ENCODE results near the gene TAF6L. TPM values are rescaled to one million over a fixed set of nuclear protein-coding genes. Genes with fewer than 3 reads are reported as not detected.
"Not testable (repeated sequence)": the region's sequence is repeated elsewhere in the genome, so short reads cannot be mapped to it uniquely, and the experiment has no call there.

The TAF6L gene
- total RNA-seq, 6 experiments from 2014 or later: 11.9 to 19.3 (median 16.0) TPM

DNA sequence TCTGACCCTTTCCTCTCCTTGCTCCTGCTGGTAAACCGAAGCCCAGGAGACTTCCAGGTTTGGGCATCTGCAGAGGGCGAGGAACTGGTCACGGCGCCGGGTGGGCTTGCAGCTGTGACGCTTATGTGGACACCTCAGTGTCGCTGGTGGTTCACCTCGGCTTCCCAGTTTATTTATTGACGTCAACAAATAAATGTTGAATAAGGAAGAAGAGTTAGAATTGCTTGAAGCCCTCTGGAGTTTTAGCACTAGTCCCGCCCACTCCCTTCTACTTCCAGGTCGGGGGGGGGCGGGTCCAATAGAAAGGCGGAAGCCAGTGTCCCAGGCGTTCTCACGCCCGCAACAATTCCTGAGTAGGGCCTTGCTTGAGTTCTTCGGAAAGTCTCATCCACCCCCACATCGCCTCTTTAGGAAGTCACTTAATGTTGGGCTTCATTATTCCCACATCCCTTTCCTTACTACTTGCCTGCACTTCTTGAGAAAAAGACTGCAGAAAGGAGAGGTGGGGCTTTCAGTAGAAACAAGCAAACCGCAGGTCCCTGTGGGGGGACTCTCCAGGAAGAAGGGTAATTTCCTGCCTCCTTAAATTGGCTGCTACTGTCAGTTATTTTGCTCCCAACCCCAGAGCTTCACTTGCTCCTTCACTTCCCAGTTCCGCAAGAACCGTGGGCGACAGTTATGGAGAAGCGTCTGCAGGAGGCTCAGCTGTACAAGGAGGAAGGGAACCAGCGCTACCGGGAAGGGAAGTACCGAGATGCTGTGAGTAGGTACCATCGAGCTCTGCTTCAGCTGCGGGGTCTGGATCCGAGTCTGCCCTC lies 42.8 kb upstream of the TAF6L start, which contains the start of gene TTC9C:
Gene TTC9C, plus strand, starts transcription at position 316 of the 818 bp plus-strand sequence. Its CDS starts 363 bp downstream, at position 679.
- peak; percentile 65 for TF ChIP-seq POLR2A (IDR thresholded peaks at IDR 0.05)
- TF ChIP-seq, protein P1, sequence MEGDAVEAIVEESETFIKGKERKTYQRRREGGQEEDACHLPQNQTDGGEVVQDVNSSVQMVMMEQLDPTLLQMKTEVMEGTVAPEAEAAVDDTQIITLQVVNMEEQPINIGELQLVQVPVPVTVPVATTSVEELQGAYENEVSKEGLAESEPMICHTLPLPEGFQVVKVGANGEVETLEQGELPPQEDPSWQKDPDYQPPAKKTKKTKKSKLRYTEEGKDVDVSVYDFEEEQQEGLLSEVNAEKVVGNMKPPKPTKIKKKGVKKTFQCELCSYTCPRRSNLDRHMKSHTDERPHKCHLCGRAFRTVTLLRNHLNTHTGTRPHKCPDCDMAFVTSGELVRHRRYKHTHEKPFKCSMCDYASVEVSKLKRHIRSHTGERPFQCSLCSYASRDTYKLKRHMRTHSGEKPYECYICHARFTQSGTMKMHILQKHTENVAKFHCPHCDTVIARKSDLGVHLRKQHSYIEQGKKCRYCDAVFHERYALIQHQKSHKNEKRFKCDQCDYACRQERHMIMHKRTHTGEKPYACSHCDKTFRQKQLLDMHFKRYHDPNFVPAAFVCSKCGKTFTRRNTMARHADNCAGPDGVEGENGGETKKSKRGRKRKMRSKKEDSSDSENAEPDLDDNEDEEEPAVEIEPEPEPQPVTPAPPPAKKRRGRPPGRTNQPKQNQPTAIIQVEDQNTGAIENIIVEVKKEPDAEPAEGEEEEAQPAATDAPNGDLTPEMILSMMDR (IDR thresholded peaks at IDR 0.05): no peak
- ATAC-seq: peak; percentile 65 to 76 (median 66)
- Histone ChIP-seq H3K4me3 (peak within 1 kb of the TSS; percentile 83 to 93 (median 84)), H3K9me3 (no peaks in the 10 kb centered on the region), H3K27me3 (no peaks in the 10 kb centered on the region), H3K4me1 (peaks cover 0 to 31% (median 14%) of the 10 kb centered on the region in 4 donors), H3K36me3 (peaks cover 0 to 22% (median 3%) of the 10 kb centered on the region in 4 donors), H3K27ac (peak within 1 kb of the TSS; percentile 79 to 90 (median 88))
- intact Hi-C loops (cut with DNase I): no loop called here
- DNase-seq: peak; percentile 86 to 88 (median 87)
- WGBS (ENCODE audit: insufficient coverage, low coverage, low lambda C conversion rate, missing lambda C conversion rate): 1% methylated on average over 27 of the region's 29 CpGs

DNA sequence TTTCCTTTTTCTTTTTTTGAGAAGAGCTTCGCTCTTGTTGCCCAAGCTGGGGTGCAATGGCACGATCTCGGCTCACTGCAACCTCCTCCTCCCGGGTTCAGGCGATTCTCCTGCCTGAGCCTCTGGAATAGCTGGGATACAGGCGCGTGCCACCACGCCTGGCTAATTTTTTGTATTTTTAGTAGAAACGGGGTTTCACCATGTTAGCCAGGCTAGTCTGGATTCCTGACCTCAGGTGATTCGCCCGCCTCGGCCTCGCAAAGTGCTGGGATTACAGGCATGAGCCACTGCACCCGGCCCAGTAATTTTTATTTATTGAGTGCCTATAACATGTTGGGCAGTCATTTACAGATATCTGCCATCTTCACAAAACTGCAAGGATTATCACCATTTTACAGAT lies 41.1 kb upstream of the TAF6L start:
- H3K4me1 ChIP-seq: peaks cover 0 to 20% (median 10%) of the 10 kb centered on the region in 4 donors
- DNase-seq; H3K4me3 ChIP-seq; H3K27me3 ChIP-seq; H3K9me3 ChIP-seq; ATAC-seq; intact Hi-C loops (cut with DNase I); H3K27ac ChIP-seq: not testable (repeated sequence)
- 88% methylated on average over 8 of the region's 14 CpGs for WGBS (ENCODE audit: insufficient coverage, low coverage, low lambda C conversion rate, missing lambda C conversion rate)
- H3K36me3 ChIP-seq: peaks cover 0 to 30% (median 7%) of the 10 kb centered on the region in 4 donors

DNA sequence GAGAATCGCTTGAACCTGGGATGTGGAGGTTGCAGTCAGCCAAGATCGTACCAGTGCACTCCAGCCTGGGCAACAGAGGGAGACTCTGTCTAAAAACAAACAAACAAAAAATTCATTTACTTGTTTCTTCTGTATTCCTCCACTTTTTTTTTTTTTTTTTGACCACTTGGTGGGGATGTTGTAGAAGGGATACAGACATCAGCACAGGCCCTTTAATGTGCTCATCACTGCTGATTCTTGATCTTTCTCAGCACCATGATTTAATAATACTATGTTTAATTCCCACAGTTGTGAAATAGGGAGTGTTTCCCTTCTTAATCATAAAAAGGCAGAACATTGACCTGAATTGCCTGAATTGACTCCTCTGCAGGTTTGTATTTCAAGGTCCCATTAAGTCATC lies 38.4 kb upstream of the TAF6L start:
- TF ChIP-seq, protein P1 (IDR thresholded peaks at IDR 0.05): peak in 2 of 4 donors; percentile 14 to 17
- no peak for TF ChIP-seq POLR2A (IDR thresholded peaks at IDR 0.05)
- peaks cover 0 to 17% (median 9%) of the 10 kb centered on the region in 4 donors for H3K4me1 ChIP-seq
- no peak overlapping the region for H3K27ac ChIP-seq
- no peaks in the 10 kb centered on the region for H3K27me3 ChIP-seq
- no peak for ATAC-seq
- DNase-seq: no peak
- no peak overlapping the region for H3K4me3 ChIP-seq
- peaks cover 0 to 51% (median 15%) of the 10 kb centered on the region in 4 donors for H3K36me3 ChIP-seq
- H3K9me3 ChIP-seq: no peaks in the 10 kb centered on the region
- intact Hi-C loops (cut with DNase I): no loop called here
- WGBS (ENCODE audit: insufficient coverage, low coverage, low lambda C conversion rate, missing lambda C conversion rate): 65% methylated on average over 2 of the region's 2 CpGs

DNA sequence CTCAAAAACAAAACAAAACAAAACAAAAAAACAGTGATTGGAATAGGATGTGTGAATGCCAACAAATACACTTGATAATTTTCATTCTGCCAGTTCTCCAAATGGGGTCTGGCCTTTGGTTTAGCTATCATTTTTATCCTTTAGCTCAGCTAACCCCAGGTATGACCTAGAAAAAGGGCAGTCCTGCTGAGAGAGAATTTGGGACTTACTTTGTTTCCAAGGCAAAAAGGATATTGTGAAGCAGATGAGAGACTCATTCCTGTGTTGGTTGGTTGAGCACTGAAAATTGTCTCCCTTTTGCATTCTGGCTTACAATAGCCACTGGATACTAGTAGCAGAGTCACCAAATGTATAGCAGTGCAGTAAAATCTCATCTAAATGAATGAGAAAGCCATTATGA lies 34.0 kb upstream of the TAF6L start:
- TF ChIP-seq, protein P1 (IDR thresholded peaks at IDR 0.05): no peak
- TF ChIP-seq POLR2A (IDR thresholded peaks at IDR 0.05): no peak
- no peak for DNase-seq
- no peaks in the 10 kb centered on the region for H3K9me3 ChIP-seq

DNA sequence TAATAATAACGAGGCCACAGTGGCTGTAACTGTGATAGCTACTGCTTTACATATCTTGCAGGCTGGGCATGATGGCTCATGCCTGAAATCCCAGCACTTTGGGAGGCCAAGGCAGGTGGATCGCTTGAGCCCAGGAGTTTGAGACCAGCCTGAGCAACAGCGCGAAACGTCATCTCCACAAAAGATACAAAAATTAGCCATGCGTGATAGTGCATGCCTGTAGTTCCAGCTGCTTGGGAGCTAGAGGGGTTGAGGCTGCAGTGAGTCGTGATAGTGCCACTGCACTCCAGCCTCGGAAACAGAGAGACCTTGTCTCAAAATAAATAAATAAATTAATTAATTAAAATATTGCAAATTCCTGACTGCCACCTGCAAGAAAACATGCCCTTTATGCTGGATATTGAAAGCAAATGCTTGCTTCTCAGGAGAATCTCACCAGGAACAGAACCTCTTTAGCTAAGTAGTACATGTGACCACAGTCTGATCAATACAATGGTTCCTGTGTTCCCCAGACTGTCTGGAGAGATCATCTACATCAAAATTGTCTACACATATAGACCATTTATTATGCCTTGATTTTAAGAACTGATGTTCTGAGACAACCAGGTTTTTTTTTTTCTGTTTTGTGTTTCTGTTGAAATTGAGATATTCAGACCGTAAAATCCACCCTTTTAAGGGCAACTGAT lies 23.6 kb upstream of the TAF6L start:
- Histone ChIP-seq H3K27ac (no peak overlapping the region), H3K36me3 (peaks cover 0 to 6% (median 0%) of the 10 kb centered on the region in 4 donors), H3K4me3 (no peak overlapping the region), H3K4me1 (no peaks in the 10 kb centered on the region), H3K27me3 (no peaks in the 10 kb centered on the region), H3K9me3 (no peaks in the 10 kb centered on the region)
- intact Hi-C loops (cut with DNase I): no loop called here
- no peak for DNase-seq
- 89% methylated on average over 9 of the region's 9 CpGs for WGBS (ENCODE audit: insufficient coverage, low coverage, low lambda C conversion rate, missing lambda C conversion rate)
- TF ChIP-seq, protein P1 (IDR thresholded peaks at IDR 0.05): no peak
- no peak for TF ChIP-seq POLR2A (IDR thresholded peaks at IDR 0.05)
- ATAC-seq: no peak

More for the DNA sequence above, 34.0 kb upstream of the TAF6L start:
- no peak for ATAC-seq
- Histone ChIP-seq H3K4me1 (no peaks in the 10 kb centered on the region), H3K4me3 (no peak overlapping the region), H3K27me3 (no peaks in the 10 kb centered on the region), H3K27ac (no peak overlapping the region), H3K36me3 (peaks cover 0 to 68% (median 25%) of the 10 kb centered on the region in 4 donors)
- intact Hi-C loops (cut with DNase I): no loop called here

DNA sequence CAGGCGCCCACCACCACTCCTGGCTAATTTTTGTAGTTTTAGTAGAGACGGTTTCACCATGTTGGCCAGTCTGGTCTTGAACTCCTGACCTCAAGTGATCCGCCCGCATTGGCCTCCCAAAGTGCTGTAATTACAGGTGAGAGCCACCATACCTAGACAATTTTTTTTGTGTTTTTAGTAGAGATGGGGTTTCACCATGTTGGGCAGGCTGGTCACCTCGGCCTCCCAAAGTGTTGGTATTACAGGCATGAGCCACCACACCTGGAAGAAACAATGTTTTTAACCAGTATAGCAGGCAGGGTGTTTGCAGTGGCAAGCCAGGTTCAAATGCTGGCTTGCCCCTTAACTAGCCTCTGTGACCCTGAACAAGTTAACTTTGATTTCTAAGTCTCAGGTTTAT lies 21.3 kb upstream of the TAF6L start:
- DNase-seq; ATAC-seq; intact Hi-C loops (cut with DNase I); H3K27ac ChIP-seq; H3K4me3 ChIP-seq; H3K36me3 ChIP-seq; H3K9me3 ChIP-seq; H3K27me3 ChIP-seq: not testable (repeated sequence)
- peaks cover 0 to 11% (median 0%) of the 10 kb centered on the region in 4 donors for H3K4me1 ChIP-seq
- whole genome bisulfite sequencing (ENCODE audit: insufficient coverage, low coverage, low lambda C conversion rate, missing lambda C conversion rate): 97% methylated on average over 4 of the region's 5 CpGs
